ENCODE data around the gene C20orf202.

Gene C20orf202

DNA sequence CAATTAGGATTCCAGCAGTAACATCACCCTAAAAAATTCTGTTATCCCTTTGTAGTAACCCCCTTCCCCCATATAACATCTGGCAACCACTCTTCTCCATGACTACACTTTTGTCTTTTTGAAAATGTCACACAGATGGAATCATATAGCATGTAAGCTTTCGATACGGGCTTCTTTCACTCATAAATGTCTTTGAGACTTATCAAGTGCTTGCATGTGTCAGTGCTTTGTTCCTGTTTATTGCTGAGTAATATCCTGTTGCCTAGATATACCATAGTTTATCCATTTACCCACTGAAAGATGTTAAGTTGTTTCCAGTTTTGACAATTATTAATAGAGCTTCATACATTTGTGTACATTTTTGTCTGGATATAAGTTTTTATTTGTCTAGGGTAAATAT lies 52.4 kb downstream of the C20orf202 start:
- no peak for DNase-seq
